ENCODE results near the gene CRELD2. TPM values are rescaled to one million over a fixed set of nuclear protein-coding genes. Genes with fewer than 3 reads are reported as not detected.

CRELD2 gene
- polyA plus RNA-seq, 2 of the 4 experiments (the other 2 are of a cell fraction): 15.1 to 18.7 TPM

- no peak for TF ChIP-seq POLR2A (IDR thresholded peaks at IDR 0.05; ENCODE audit: low read length)
- no peak for TF ChIP-seq CBX8 (IDR thresholded peaks at IDR 0.05)
- no peak for TF ChIP-seq PHF8 (IDR thresholded peaks at IDR 0.05; ENCODE audit: borderline replicate concordance, low read depth)
- TF ChIP-seq ZNF302 (CRISPR knock-in tag; IDR thresholded peaks at IDR 0.05): no peak
- TF ChIP-seq REST (IDR thresholded peaks at IDR 0.05): no peak
- no peak for TF ChIP-seq FOXS1 (CRISPR knock-in tag; IDR thresholded peaks at IDR 0.05)
- no peak for TF ChIP-seq CEBPB (IDR thresholded peaks at IDR 0.05)
- TF ChIP-seq ZC3H11A (IDR thresholded peaks at IDR 0.05): no peak
- TF ChIP-seq SMC3 (IDR thresholded peaks at IDR 0.05): no peak
- no peak for TF ChIP-seq EHF (CRISPR knock-in tag; IDR thresholded peaks at IDR 0.05)
- no peak for TF ChIP-seq MAZ (IDR thresholded peaks at IDR 0.05; ENCODE audit: borderline replicate concordance, low read depth, low read length)
- no peak for TF ChIP-seq MYC (IDR thresholded peaks at IDR 0.05; ENCODE audit: borderline replicate concordance, low read length)
- TF ChIP-seq ZSCAN20 (CRISPR knock-in tag; IDR thresholded peaks at IDR 0.05): no peak
- TF ChIP-seq ATOH8 (CRISPR knock-in tag; IDR thresholded peaks at IDR 0.05; ENCODE audit: low read depth): no peak
- no peak for TF ChIP-seq HOXB5 (CRISPR knock-in tag; IDR thresholded peaks at IDR 0.05)
- no peak for TF ChIP-seq NR3C1 (IDR thresholded peaks at IDR 0.05)
- no peak for TF ChIP-seq TP53 (CRISPR knock-in tag; IDR thresholded peaks at IDR 0.05)
- TF ChIP-seq FOSL2 (IDR thresholded peaks at IDR 0.05): no peak
- TF ChIP-seq FOSL2 (CRISPR knock-in tag; IDR thresholded peaks at IDR 0.05): no peak
- FAIRE-seq (no peak), ATAC-seq (no peak), DNase-seq (ENCODE audit: low read depth in 1 of 2, low spot score in 1 of 2) (no peak)
- WGBS (ENCODE audit: missing lambda C conversion rate): 80% methylated on average over 1 of the region's 17 CpGs
- Histone ChIP-seq H3K27ac (no peak overlapping the region), H3K9me3 (no peaks in the 10 kb centered on the region), H3K4me1 (no peaks in the 10 kb centered on the region), H3K4me3 (no peak overlapping the region), H3K4me2 (no peak overlapping the region)
- ChIA-PET POLR2A (no interaction called here), CTCF (no interaction called here)
Observed at GRCh38 chr22:49903322-49904039, 15.0 kb upstream of the CRELD2 start.

GRCh38 chr22:49904040-49904369 lies 14.4 kb upstream of the CRELD2 start:
- no peak for ATAC-seq
- no peak for DNase-seq (ENCODE audit: low read depth in 1 of 2, low spot score in 1 of 2)
- Histone ChIP-seq H3K4me1 (no peaks in the 10 kb centered on the region), H3K9me3 (no peaks in the 10 kb centered on the region), H3K4me2 (no peak overlapping the region), H3K4me3 (no peak overlapping the region), H3K27ac (no peak overlapping the region)
- CTCF ChIA-PET: no interaction called here
- no peak for FAIRE-seq
- TF ChIP-seq REST (IDR thresholded peaks at IDR 0.05) (no peak), EHMT2 (IDR thresholded peaks at IDR 0.05; ENCODE audit: low read depth) (no peak), MYC (IDR thresholded peaks at IDR 0.05; ENCODE audit: borderline replicate concordance, low read length) (no peak), PHF8 (IDR thresholded peaks at IDR 0.05; ENCODE audit: borderline replicate concordance, low read depth) (no peak), CBX8 (IDR thresholded peaks at IDR 0.05) (no peak), CHD4 (IDR thresholded peaks at IDR 0.05; ENCODE audit: borderline replicate concordance) (no peak)
- WGBS (ENCODE audit: missing lambda C conversion rate): no CpG with 5 or more reads among the region's 11 CpGs
- POLR2A ChIA-PET: no interaction called here

All from A549 (cell line).